KMS-11 (cell line): Measurements from ENCODE around the gene RAD51B.

Experiments
- H2AFZ ChIP-seq: fragments of 200-600 bp; sonication (generic); 2 replicates; pipeline ENCODE4 v1.6.1; 2016; ENCODE audit warnings: antibody characterized with exemption, mixed run types, low read depth
- H3K27ac ChIP-seq: fragments of 200-600 bp; sonication (generic); 2 replicates; pipeline ENCODE4 v1.6.1; 2016; ENCODE audit warnings: mild to moderate bottlenecking, mixed run types
- H3K27me3 ChIP-seq: fragments of 200-600 bp; sonication (generic); 2 replicates; pipeline ENCODE4 v1.6.1; 2017; ENCODE audit warnings: mild to moderate bottlenecking, low read depth, mixed run types, moderate library complexity; ENCODE audit not compliant: insufficient read depth
- H3K36me3 ChIP-seq: fragments of 200-600 bp; sonication (generic); 2 replicates; pipeline ENCODE4 v1.6.1; 2017; ENCODE audit warnings: mild to moderate bottlenecking, mixed run types; ENCODE audit not compliant: insufficient read depth
- H3K4me1 ChIP-seq: fragments of 200-600 bp; sonication (generic); 2 replicates; pipeline ENCODE4 v1.6.1; 2016; ENCODE audit warnings: mild to moderate bottlenecking, low read depth, mixed run types; ENCODE audit not compliant: poor library complexity, severe bottlenecking
- H3K4me2 ChIP-seq: fragments of 200-600 bp; sonication (generic); 2 replicates; pipeline ENCODE4 v1.7.0; 2016; ENCODE audit warnings: mild to moderate bottlenecking, mixed run types
- H3K4me3 ChIP-seq: fragments of 200-600 bp; sonication (generic); IDR thresholded peaks from 2 replicates; pipeline ENCODE4 v1.6.1; 2017; ENCODE audit warnings: low read depth, low read length, mixed read lengths; ENCODE audit not compliant: insufficient read depth
- H3K79me2 ChIP-seq: fragments of 200-600 bp; sonication (generic); 2 replicates; pipeline ENCODE4 v1.6.1; 2016; ENCODE audit warnings: low read depth, mixed run types; ENCODE audit not compliant: insufficient read depth
- H3K9ac ChIP-seq: fragments of 200-600 bp; sonication (generic); 2 replicates; pipeline ENCODE4 v1.6.1; 2016; ENCODE audit warnings: mild to moderate bottlenecking, mixed run types
- H4K20me1 ChIP-seq: fragments of 200-600 bp; sonication (generic); 2 replicates; pipeline ENCODE4 v1.6.1; 2016; ENCODE audit warnings: mild to moderate bottlenecking, mixed run types; ENCODE audit not compliant: insufficient read depth
- CTCF ChIP-seq: fragments of 200-600 bp; sonication (generic); conservative IDR thresholded peaks from 2 replicates; pipeline ENCODE4 v1.6.1; 2017; ENCODE audit warnings: low read depth, mild to moderate bottlenecking, antibody characterized with exemption, low read length, moderate library complexity, mixed read lengths

Gene RAD51B

GRCh38 chr14:68050177-68050576 lies 230.6 kb downstream of the RAD51B start:
- Histone ChIP-seq H3K9ac (no peak overlapping the region), H3K27me3 (no peaks in the 10 kb centered on the region), H3K4me2 (no peak overlapping the region), H3K4me1 (no peaks in the 10 kb centered on the region), H3K79me2 (no peaks in the 10 kb centered on the region), H4K20me1 (no peaks in the 10 kb centered on the region), H3K27ac (no peak overlapping the region), H3K36me3 (no peaks in the 10 kb centered on the region), H3K4me3 (no peak overlapping the region), H2AFZ (no peak overlapping the region)
- TF ChIP-seq CTCF = no peak

DNA sequence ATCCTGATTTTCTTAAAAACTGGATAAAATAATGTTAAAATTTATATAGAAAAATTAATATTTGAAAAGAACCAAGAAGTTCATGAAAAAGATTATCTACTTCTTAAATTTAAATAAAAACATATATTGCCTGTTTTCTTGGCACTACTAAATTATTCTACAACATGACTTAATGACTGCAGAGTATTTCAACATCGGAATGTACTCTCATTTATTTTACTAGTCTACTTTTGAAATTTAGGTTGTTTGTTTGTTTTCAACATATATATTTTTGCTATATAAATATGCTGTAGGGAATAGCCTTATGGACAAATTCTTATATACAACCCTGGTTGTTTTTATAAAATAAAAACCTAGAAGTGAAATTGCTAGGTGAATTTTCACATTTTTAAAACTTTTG lies 231.6 kb downstream of the RAD51B start:
- no peak overlapping the region for H2AFZ ChIP-seq
- H3K9ac ChIP-seq = no peak overlapping the region
- TF ChIP-seq CTCF = no peak
- no peaks in the 10 kb centered on the region for H3K36me3 ChIP-seq
- H3K4me2 ChIP-seq = no peak overlapping the region
- no peaks in the 10 kb centered on the region for H4K20me1 ChIP-seq
- no peaks in the 10 kb centered on the region for H3K27me3 ChIP-seq
- H3K4me1 ChIP-seq = no peaks in the 10 kb centered on the region
- H3K4me3 ChIP-seq = no peak overlapping the region
- H3K79me2 ChIP-seq = no peaks in the 10 kb centered on the region
- H3K27ac ChIP-seq = no peak overlapping the region

DNA sequence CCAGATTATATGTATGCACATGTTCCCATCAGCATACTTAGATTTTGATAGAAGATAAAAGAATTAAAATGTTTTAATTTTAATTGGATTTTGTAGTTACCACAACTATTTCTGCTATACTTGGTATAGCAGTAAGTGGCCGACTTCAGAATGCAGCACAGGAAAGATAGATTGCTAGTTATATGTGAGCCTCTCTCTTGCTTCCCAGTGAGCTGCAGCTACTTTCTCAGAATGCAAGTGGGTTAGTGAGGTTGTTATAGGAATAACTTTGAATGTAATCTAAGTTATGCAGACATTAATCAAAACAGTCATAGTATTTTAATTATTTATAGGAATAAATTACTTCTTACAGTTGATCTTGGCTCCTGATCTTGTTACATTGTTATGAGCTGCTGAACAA lies 240.6 kb downstream of the RAD51B start:
- Histone ChIP-seq H3K36me3 (no peaks in the 10 kb centered on the region), H4K20me1 (no peaks in the 10 kb centered on the region), H3K4me3 (no peak overlapping the region), H3K27ac (no peak overlapping the region), H3K27me3 (no peaks in the 10 kb centered on the region), H3K4me2 (no peak overlapping the region), H3K9ac (no peak overlapping the region), H3K4me1 (no peaks in the 10 kb centered on the region), H2AFZ (no peak overlapping the region), H3K79me2 (no peaks in the 10 kb centered on the region)
- TF ChIP-seq CTCF = no peak

GRCh38 chr14:68062651-68063050 lies 243.1 kb downstream of the RAD51B start:
- no peak overlapping the region for H2AFZ ChIP-seq
- no peaks in the 10 kb centered on the region for H3K4me1 ChIP-seq
- H3K27ac ChIP-seq = no peak overlapping the region
- no peaks in the 10 kb centered on the region for H3K36me3 ChIP-seq
- TF ChIP-seq CTCF = no peak
- H4K20me1 ChIP-seq = no peaks in the 10 kb centered on the region
- no peaks in the 10 kb centered on the region for H3K27me3 ChIP-seq
- no peak overlapping the region for H3K9ac ChIP-seq
- H3K4me2 ChIP-seq = no peak overlapping the region
- no peaks in the 10 kb centered on the region for H3K79me2 ChIP-seq
- H3K4me3 ChIP-seq = no peak overlapping the region

DNA sequence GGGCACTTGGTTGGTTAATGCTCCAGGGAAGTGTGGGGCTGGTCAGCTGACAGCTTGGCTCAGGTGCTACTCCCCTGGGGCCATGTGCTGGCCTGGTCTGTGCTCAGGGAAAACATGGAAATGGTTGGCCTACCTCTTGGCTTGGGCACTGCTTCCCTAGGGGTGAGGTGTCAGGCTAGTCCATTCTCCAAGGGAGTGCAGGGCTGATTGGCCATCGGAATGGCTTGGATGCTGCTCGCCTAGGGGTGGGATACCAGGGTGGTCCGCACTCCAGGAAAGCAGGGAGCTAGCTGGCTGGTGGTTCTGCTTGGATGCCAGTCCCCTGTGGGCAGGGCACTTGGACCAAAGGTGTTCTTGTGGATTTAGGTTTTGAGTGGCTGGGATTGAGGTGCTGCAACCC lies 245.7 kb downstream of the RAD51B start:
- Histone ChIP-seq H3K36me3 (no peaks in the 10 kb centered on the region), H3K27ac (no peak overlapping the region), H3K4me1 (no peaks in the 10 kb centered on the region), H4K20me1 (no peaks in the 10 kb centered on the region), H3K9ac (no peak overlapping the region), H3K4me2 (no peak overlapping the region), H3K4me3 (no peak overlapping the region), H2AFZ (no peak overlapping the region), H3K27me3 (no peaks in the 10 kb centered on the region), H3K79me2 (no peaks in the 10 kb centered on the region)
- no peak for TF ChIP-seq CTCF
